K562 (cell line): ENCODE results near the gene PACSIN1. TPM values are rescaled to one million over a fixed set of nuclear protein-coding genes. Genes with fewer than 3 reads are reported as not detected.
A peak's percentile ranks its signal among the peaks of the same experiment; 100 is the strongest.

Source experiments
- ATAC-seq: fragments of 200-7000 bp; cut with Tn5 transposase; 3 replicates; pipeline ENCODE4 v1.9.1; 2020; ENCODE audit warnings: moderate library complexity
- BruUV-seq: library from RNA; stranded (reverse); fragments of 400-500 nt; replicated peaks from 2 replicates; lab custom pipeline; 2021; lab: Mats Ljungman, UMichigan
- CTCF ChIA-PET: fragments of 300-600 bp; formaldehyde crosslinking; extraction: SDS; loops from one replicate; lab custom pipeline; 2021; ENCODE audit warnings: low intra/inter-chr PET ratio; lab: Yijun Ruan, JAX
- POLR2A ChIA-PET: fragments of 300-600, 350-650 bp; sonication (Branson Sonifier 250); formaldehyde crosslinking; extraction: SDS; loops from one replicate; lab custom pipeline; 2021; ENCODE audit warnings: antibody characterized with exemption, inconsistent platforms; lab: Yijun Ruan, JAX
- DNase-seq, 4 experiments: peaks; one replicate each; pipeline versions ENCODE4 v3.0.0 to v3.0.0-alpha.2; 2011 to 2018; ENCODE audit warnings: low spot score in 3 of 4, mixed read lengths in 3 of 4; ENCODE audit errors: extremely low read depth in 1 of 4
- FAIRE-seq: peaks from 2 replicates; lab custom pipeline; 2011; peaks lifted over from hg19 to GRCh38; lab: Jason Lieb, UNC
- H2AFZ ChIP-seq: 2 replicates; pipeline ENCODE4 v1.6.0; 2011; ENCODE audit warnings: low read depth, low read length, control low read depth, inconsistent platforms
- H3K27ac ChIP-seq: fragments of 200-600 bp; 3 replicates; pipeline ENCODE4 v1.8.0; 2011; ENCODE audit warnings: low read depth, mild to moderate bottlenecking, control low read depth, inconsistent platforms, low read length, moderate library complexity, mixed read lengths; ENCODE audit errors: extremely low read depth
- H3K27me3 ChIP-seq, 2 experiments: fragments of 300-600 bp in 1 of 2; 2 replicates in 1 of 2; 3 replicates in 1 of 2; pipeline versions ENCODE4 v1.6.0 to v1.8.0; 2011; ENCODE audit warnings: inconsistent platforms in 2 of 2, low read length in 2 of 2, mild to moderate bottlenecking in 1 of 2, mixed read lengths in 1 of 2, moderate library complexity in 1 of 2; ENCODE audit not compliant: control insufficient read depth in 2 of 2, insufficient read depth in 2 of 2
- H3K36me3 ChIP-seq: fragments of 300-600 bp; 3 replicates; pipeline ENCODE4 v1.8.0; 2011; ENCODE audit warnings: mild to moderate bottlenecking, low read length, inconsistent platforms; ENCODE audit not compliant: control insufficient read depth, insufficient read depth
- H3K4me1 ChIP-seq, 2 experiments: fragments of 200-600 bp in 1 of 2; replicated peaks in 1 of 2; 2 replicates in 1 of 2; 3 replicates in 1 of 2; pipeline versions ENCODE4 v1.5.1 to v1.8.0; 2011; ENCODE audit warnings: inconsistent platforms in 2 of 2, low read length in 2 of 2, mild to moderate bottlenecking in 1 of 2, mixed read lengths in 1 of 2, moderate library complexity in 1 of 2; ENCODE audit not compliant: control insufficient read depth in 2 of 2, insufficient read depth in 2 of 2
- H3K4me2 ChIP-seq: 2 replicates; pipeline ENCODE4 v1.6.1; 2011; ENCODE audit warnings: low read length, control low read depth, inconsistent platforms, mixed read lengths; ENCODE audit not compliant: insufficient read depth
- H3K4me3 ChIP-seq: fragments of 200-600 bp; sonication (generic), shearing (Covaris generic); 2 replicates; pipeline ENCODE4 v1.5.1; 2016; ENCODE audit warnings: control low read depth, inconsistent platforms
- H3K79me2 ChIP-seq: fragments of 200-600 bp; 3 replicates; pipeline ENCODE4 v1.8.0; 2011; ENCODE audit warnings: low read length, inconsistent platforms; ENCODE audit not compliant: control insufficient read depth, insufficient read depth
- H3K9ac ChIP-seq, 2 experiments: 2 replicates each; pipeline versions ENCODE4 v1.6.0 to v1.6.1; 2011; ENCODE audit warnings: low read depth in 2 of 2, low read length in 2 of 2, control low read depth in 1 of 2, inconsistent platforms in 1 of 2, mild to moderate bottlenecking in 1 of 2, mixed read lengths in 1 of 2; ENCODE audit not compliant: insufficient read depth in 1 of 2
- H3K9me1 ChIP-seq: one replicate; pipeline ENCODE4 v1.6.0; 2011; ENCODE audit warnings: inconsistent platforms, mild to moderate bottlenecking, low read length, moderate library complexity; ENCODE audit not compliant: control insufficient read depth, insufficient read depth
- H3K9me3 ChIP-seq: replicated peaks from 2 replicates; pipeline ENCODE4 v1.5.1; 2011; ENCODE audit warnings: low read depth, low read length, inconsistent platforms; ENCODE audit not compliant: control insufficient read depth, insufficient read depth
- H4K20me1 ChIP-seq: replicated peaks from 2 replicates; pipeline ENCODE4 v1.6.1; 2011; ENCODE audit warnings: low read length, inconsistent platforms, mixed read lengths; ENCODE audit not compliant: control insufficient read depth, insufficient read depth
- ARHGAP35 ChIP-seq: fragments of 450-650 bp; IDR thresholded peaks from 2 replicates; pipeline ENCODE4 v1.6.1; 2018; ENCODE audit not compliant: partially characterized antibody
- ATF4 ChIP-seq: fragments of 450-650 bp; formaldehyde crosslinking; IDR thresholded peaks from 2 replicates; pipeline ENCODE4 v1.4.0; 2022; ENCODE audit warnings: mild to moderate bottlenecking, moderate library complexity
- CHD1 ChIP-seq: fragments of 200-600 bp; sonication (generic); IDR thresholded peaks from one replicate; pipeline ENCODE4 v1.6.1; 2012; ENCODE audit warnings: mild to moderate bottlenecking, moderate library complexity, low read length, inconsistent platforms
- EZH2 ChIP-seq: IDR thresholded peaks from 2 replicates; pipeline ENCODE4 v1.6.1; 2012; ENCODE audit warnings: low read depth, mild to moderate bottlenecking, inconsistent platforms, low read length, borderline replicate concordance
- FOXP1 ChIP-seq: sonication (generic); formaldehyde crosslinking; IDR thresholded peaks from 2 replicates; pipeline ENCODE4 v1.8.0; 2022; ENCODE audit warnings: mild to moderate bottlenecking, missing genetic modification reagents
- HDGF ChIP-seq: fragments of 450-650 bp; IDR thresholded peaks from 2 replicates; pipeline ENCODE4 v1.6.1; 2016
- HEY1 ChIP-seq: fragments of 250-450 bp; sonication (Bioruptor Pico); IDR thresholded peaks from 2 replicates; pipeline ENCODE4 v1.5.0; 2020; ENCODE audit warnings: mild to moderate bottlenecking, moderate library complexity, borderline replicate concordance
- JUN ChIP-seq, 2 experiments: sonication (generic) in 1 of 2; formaldehyde crosslinking in 1 of 2; IDR thresholded peaks; 2 replicates each; pipeline versions ENCODE4 v1.6.1 to v1.8.0; 2012 to 2022; ENCODE audit warnings: borderline replicate concordance in 2 of 2, mild to moderate bottlenecking in 2 of 2, improper control_type of control experiment in 1 of 2, low read depth in 1 of 2, low read length in 1 of 2, missing genetic modification reagents in 1 of 2
- KDM1A ChIP-seq, 2 experiments: fragments of 450-650 bp; IDR thresholded peaks; 2 replicates each; pipeline ENCODE4 v1.6.1; 2016; ENCODE audit warnings: mild to moderate bottlenecking in 2 of 2
- PHF8 ChIP-seq: fragments of 200-600 bp; sonication (generic); IDR thresholded peaks from 2 replicates; pipeline ENCODE4 v1.6.1; 2012; ENCODE audit warnings: mixed run types, mild to moderate bottlenecking, inconsistent platforms, low read length, moderate library complexity, borderline replicate concordance
- RB1 ChIP-seq: fragments of 450-650 bp; IDR thresholded peaks from 2 replicates; pipeline ENCODE4 v1.6.1; 2017; ENCODE audit warnings: low read depth, mild to moderate bottlenecking
- RBM25 ChIP-seq: fragments of 200-400 bp; formaldehyde crosslinking; IDR thresholded peaks from 2 replicates; pipeline ENCODE4 v1.6.1; 2018; ENCODE audit warnings: low read length, low read depth, moderate library complexity; ENCODE audit not compliant: severe bottlenecking
- RHOXF2B ChIP-seq: fragments of 250-450 bp; sonication (Bioruptor Pico); conservative IDR thresholded peaks from 2 replicates; pipeline ENCODE4 v1.5.1; 2021
- SRF ChIP-seq, 2 experiments: fragments of 250-450, 450-650 bp in 1 of 2; sonication (Bioruptor Pico) in 1 of 2; sonication (generic) in 1 of 2; formaldehyde crosslinking; IDR thresholded peaks; 2 replicates each; pipeline versions ENCODE4 v1.5.0 to v1.5.1; 2020 to 2022; ENCODE audit warnings: mild to moderate bottlenecking in 1 of 2, missing genetic modification reagents in 1 of 2
- ZEB2 ChIP-seq: fragments of 450-650 bp; IDR thresholded peaks from 2 replicates; pipeline ENCODE4 v1.6.1; 2016
- ZKSCAN1 ChIP-seq: fragments of 150-350 bp; IDR thresholded peaks from 2 replicates; pipeline ENCODE4 v1.6.1; 2016; ENCODE audit warnings: low read depth, low read length
- ZNF668 ChIP-seq: fragments of 250-450 bp; sonication (Bioruptor Pico); IDR thresholded peaks from 2 replicates; pipeline ENCODE4 v1.8.0; 2022; ENCODE audit warnings: mild to moderate bottlenecking, inconsistent platforms
- WGBS: fragments of 100-300 bp; shearing (Covaris generic); methylation state at CpG from one replicate; pipeline ENCODE4 v1.1.6; 2016; ENCODE audit warnings: low coverage, mixed read lengths; ENCODE audit not compliant: insufficient coverage; ENCODE audit errors: missing lambda C conversion rate; 5-methylcytosine and 5-hydroxymethylcytosine counted together
- in situ Hi-C: fragments of 300-500 bp; cut with MboI; formaldehyde crosslinking; loops from 4 replicates; pipeline ENCODE4 v1.15.0; 2018; ENCODE audit warnings: inconsistent platforms, mixed read lengths
- intact Hi-C: fragments of 100-400 bp; cut with micrococcal nuclease; formaldehyde crosslinking; loops from 2 replicates; pipeline ENCODE4 v1.14.2; 2022
- polyA plus RNA-seq, 8 experiments: library from polyadenylated mRNA; depleted of rRNA in 4 of 8; stranded (reverse) in 5 of 8; unstranded in 3 of 8; fragments of >200 nt; fragmentation: Nextera tagmentation in 2 of 8; fragmentation: Illumina TruSeq in 1 of 8; extraction: Ambion mirVana in 2 of 8; extraction: Trizol in 1 of 8; gene quantifications; 2 replicates each; pipeline versions ENCODE4 v1.2.1 to v1.2.3, GENCODE V29; 2011 to 2014; ENCODE audit warnings: inconsistent platforms in 1 of 8, missing spikeins in 1 of 8
- total RNA-seq, 7 experiments: library from RNA; depleted of rRNA in 6 of 7; stranded (reverse); fragments of >200 nt in 6 of 7; fragmentation: Illumina TruSeq in 2 of 7; extraction: Trizol in 2 of 7; gene quantifications; 2 replicates each; pipeline versions ENCODE4 v1.2.1 to v1.2.3, GENCODE V29; 2011 to 2021; ENCODE audit warnings: low replicate concordance in 1 of 7
- TF ChIP-seq, protein P1 (sequence below): sonication (generic); formaldehyde crosslinking; IDR thresholded peaks from 2 replicates; pipeline ENCODE4 v1.8.0; 2022; ENCODE audit warnings: mild to moderate bottlenecking, missing genetic modification reagents
- TF ChIP-seq, protein P2 (sequence below), 3 experiments: fragments of 200-800 bp in 1 of 3; sonication (Bioruptor generic) in 1 of 3; sonication (generic) in 1 of 3; formaldehyde crosslinking in 1 of 3; IDR thresholded peaks; 2 replicates each; pipeline versions ENCODE4 v1.6.1 to v1.8.0; 2016 to 2022; ENCODE audit warnings: mild to moderate bottlenecking in 2 of 3, missing compliant biosample characterization in 2 of 3, missing genetic modification characterization in 2 of 3, missing genetic modification reagents in 1 of 3
- TF ChIP-seq, protein P3 (sequence below): fragments of 450-650 bp; formaldehyde crosslinking; conservative IDR thresholded peaks from 2 replicates; pipeline ENCODE4 v1.4.0; 2022; ENCODE audit warnings: mild to moderate bottlenecking, missing genetic modification characterization

PACSIN1 gene
- total and polyA plus RNA-seq, 9 of the 15 experiments (the other 6 are each of a cell fraction or from before 2014, with no cell fraction given) = 0.01 to 1.7 (median 0.45) TPM

- H3K27ac ChIP-seq = no peak overlapping the region; the same call in 2 of the 3 replicates
- in situ Hi-C loops = no loop called here
- peaks cover 49 to 79% of the 10 kb centered on the region in 2 experiments for H3K4me1 ChIP-seq
- POLR2A ChIA-PET = interaction anchor here (0.6 to 1.3 kb wide), 5 partner anchors 15 to 329 kb away, joined by 3 to 5 read pairs (median 3); no protein-coding TSS in a partner anchor
- no peak overlapping the region for H3K4me3 ChIP-seq
- no peaks in the 10 kb centered on the region for H3K79me2 ChIP-seq
- peaks cover 5% of the 10 kb centered on the region for H3K9me1 ChIP-seq
- peak overlapping the region; percentile 58; the same call in 1 of the 2 replicates for H3K4me2 ChIP-seq
- peak in 1 of 4 experiments; percentile 38 for DNase-seq
- ATAC-seq = no peak
- CTCF ChIA-PET = no interaction called here
- BruUV-seq = no TSS peak
- H3K36me3 ChIP-seq = no peaks in the 10 kb centered on the region
- no peaks in the 10 kb centered on the region for H4K20me1 ChIP-seq
- no peak for FAIRE-seq
- no peak overlapping the region for H2AFZ ChIP-seq
- 24% methylated on average over 7 of the region's 7 CpGs for WGBS
- peaks cover 3% of the 10 kb centered on the region; the same call in 1 of the 2 replicates for H3K9me3 ChIP-seq
- H3K9ac ChIP-seq = peak overlapping the region in 1 of 2 experiments; percentile 70; a peak in 2 of 4 replicates
- no peaks in the 10 kb centered on the region for H3K27me3 ChIP-seq
- intact Hi-C loops = no loop called here
- TF ChIP-seq, protein P1, sequence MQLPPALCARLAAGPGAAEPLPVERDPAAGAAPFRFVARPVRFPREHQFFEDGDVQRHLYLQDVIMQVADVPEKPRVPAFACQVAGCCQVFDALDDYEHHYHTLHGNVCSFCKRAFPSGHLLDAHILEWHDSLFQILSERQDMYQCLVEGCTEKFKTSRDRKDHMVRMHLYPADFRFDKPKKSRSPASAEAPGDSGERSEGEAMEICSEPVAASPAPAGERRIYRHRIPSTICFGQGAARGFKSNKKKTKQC (CRISPR knock-in tag) = 0 out of 2 replicates have a peak, but pooled peaks have one; percentile 47
- TF ChIP-seq HEY1 (no peak), ATF4 (no peak), RB1 (no peak), JUN (IDR thresholded peaks at IDR 0.05; ENCODE audit: borderline replicate concordance, low read depth, low read length) (no peak), JUN (CRISPR knock-in tag; IDR thresholded peaks at IDR 0.05; ENCODE audit: borderline replicate concordance) (no peak), CHD1 (no peak), ZNF668 (CRISPR knock-in tag) (no peak), HDGF (no peak), EZH2 (no peak), RBM25 (peak; percentile 72), ZKSCAN1 (peak; percentile 46; the same call in 1 of the 2 replicates), RHOXF2B (CRISPR knock-in tag) (no peak), FOXP1 (CRISPR knock-in tag) (0 out of 2 replicates have a peak, but pooled peaks have one; percentile 29), PHF8 (no peak), KDM1A (IDR thresholded peaks at IDR 0.05) (peak; percentile 7 to 46; a peak in 3 of 4 replicates), ARHGAP35 (no peak), ZEB2 (no peak), SRF (CRISPR knock-in tag; IDR thresholded peaks at IDR 0.05) (no peak)
- TF ChIP-seq, protein P2, sequence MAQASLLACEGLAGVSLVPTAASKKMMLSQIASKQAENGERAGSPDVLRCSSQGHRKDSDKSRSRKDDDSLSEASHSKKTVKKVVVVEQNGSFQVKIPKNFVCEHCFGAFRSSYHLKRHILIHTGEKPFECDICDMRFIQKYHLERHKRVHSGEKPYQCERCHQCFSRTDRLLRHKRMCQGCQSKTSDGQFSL (CRISPR knock-in tag; IDR thresholded peaks at IDR 0.05) = peak; percentile 93
- TF ChIP-seq, protein P2 (tag; IDR thresholded peaks at IDR 0.05) = no peak
- TF ChIP-seq, protein P3, sequence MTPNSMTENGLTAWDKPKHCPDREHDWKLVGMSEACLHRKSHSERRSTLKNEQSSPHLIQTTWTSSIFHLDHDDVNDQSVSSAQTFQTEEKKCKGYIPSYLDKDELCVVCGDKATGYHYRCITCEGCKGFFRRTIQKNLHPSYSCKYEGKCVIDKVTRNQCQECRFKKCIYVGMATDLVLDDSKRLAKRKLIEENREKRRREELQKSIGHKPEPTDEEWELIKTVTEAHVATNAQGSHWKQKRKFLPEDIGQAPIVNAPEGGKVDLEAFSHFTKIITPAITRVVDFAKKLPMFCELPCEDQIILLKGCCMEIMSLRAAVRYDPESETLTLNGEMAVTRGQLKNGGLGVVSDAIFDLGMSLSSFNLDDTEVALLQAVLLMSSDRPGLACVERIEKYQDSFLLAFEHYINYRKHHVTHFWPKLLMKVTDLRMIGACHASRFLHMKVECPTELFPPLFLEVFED (CRISPR knock-in tag) = no peak
These were observed 97.6 kb downstream of the PACSIN1 start for GRCh38 chr6:34563513-34563870.
